DOHH2 (cell line): Measurements from ENCODE around the gene TNFRSF11A.

Experiments
- H3F3A ChIP-seq: fragments of 200-600 bp; sonication (generic), shearing (Covaris generic); 2 replicates; pipeline ENCODE4 v1.6.0; 2016; ENCODE audit warnings: antibody characterized with exemption, mild to moderate bottlenecking; ENCODE audit not compliant: control insufficient read depth, insufficient read depth
- H3K27ac ChIP-seq: fragments of 200-600 bp; sonication (generic); 2 replicates; pipeline ENCODE4 v1.5.1; 2014; ENCODE audit warnings: low read depth, mild to moderate bottlenecking, low read length, moderate library complexity
- H3K27me3 ChIP-seq: fragments of 200-600 bp; sonication (generic); 2 replicates; pipeline ENCODE4 v1.6.1; 2014; ENCODE audit warnings: mild to moderate bottlenecking, low read length, mixed read lengths; ENCODE audit not compliant: control insufficient read depth
- H3K36me3 ChIP-seq: fragments of 200-600 bp; sonication (generic); 2 replicates; pipeline ENCODE4 v1.6.1; 2014; ENCODE audit warnings: mild to moderate bottlenecking, low read length, moderate library complexity, mixed read lengths; ENCODE audit not compliant: control insufficient read depth
- H3K4me1 ChIP-seq: fragments of 200-600 bp; sonication (generic); 2 replicates; pipeline ENCODE4 v1.6.1; 2014; ENCODE audit warnings: mild to moderate bottlenecking, low read length, mixed read lengths; ENCODE audit not compliant: control insufficient read depth
- H3K4me2 ChIP-seq: fragments of 200-600 bp; sonication (generic); 2 replicates; pipeline ENCODE4 v1.6.0; 2014; ENCODE audit warnings: mild to moderate bottlenecking, low read length, moderate library complexity
- H3K4me3 ChIP-seq: fragments of 200-600 bp; sonication (generic); 2 replicates; pipeline ENCODE4 v1.5.1; 2014; ENCODE audit warnings: mild to moderate bottlenecking, low read length, mixed read lengths
- H3K79me2 ChIP-seq: fragments of 200-600 bp; sonication (generic); 2 replicates; pipeline ENCODE4 v1.6.1; 2014; ENCODE audit warnings: mild to moderate bottlenecking, low read length, mixed read lengths; ENCODE audit not compliant: control insufficient read depth
- H3K9me2 ChIP-seq: fragments of 200-600 bp; sonication (generic); replicated peaks from 2 replicates; pipeline ENCODE4 v1.6.1; 2014; ENCODE audit warnings: mild to moderate bottlenecking, low read length, mixed read lengths; ENCODE audit not compliant: control insufficient read depth
- H3K9me3 ChIP-seq: fragments of 200-600 bp; sonication (generic); 2 replicates; pipeline ENCODE4 v1.6.1; 2014; ENCODE audit warnings: antibody characterized with exemption, low read length, mixed read lengths; ENCODE audit not compliant: control insufficient read depth, insufficient read depth
- H4K20me1 ChIP-seq: fragments of 200-600 bp; sonication (generic); 2 replicates; pipeline ENCODE4 v1.6.0; 2014; ENCODE audit warnings: low read depth, mild to moderate bottlenecking, antibody characterized with exemption, low read length, moderate library complexity; ENCODE audit not compliant: control insufficient read depth, insufficient read depth
- EZH2phosphoT487 ChIP-seq: fragments of 200-600 bp; sonication (generic); IDR thresholded peaks from 2 replicates; pipeline ENCODE4 v1.6.1; 2017; ENCODE audit warnings: borderline replicate concordance, mild to moderate bottlenecking, antibody characterized with exemption, low read length, moderate library complexity, mixed read lengths
- TF ChIP-seq, protein P1 (sequence below): fragments of 200-600 bp; sonication (generic); IDR thresholded peaks from one replicate; pipeline ENCODE4 v1.5.1; 2014; ENCODE audit warnings: antibody characterized with exemption, mild to moderate bottlenecking, low read depth, low read length; ENCODE audit not compliant: poor library complexity, severe bottlenecking

Gene TNFRSF11A

DNA sequence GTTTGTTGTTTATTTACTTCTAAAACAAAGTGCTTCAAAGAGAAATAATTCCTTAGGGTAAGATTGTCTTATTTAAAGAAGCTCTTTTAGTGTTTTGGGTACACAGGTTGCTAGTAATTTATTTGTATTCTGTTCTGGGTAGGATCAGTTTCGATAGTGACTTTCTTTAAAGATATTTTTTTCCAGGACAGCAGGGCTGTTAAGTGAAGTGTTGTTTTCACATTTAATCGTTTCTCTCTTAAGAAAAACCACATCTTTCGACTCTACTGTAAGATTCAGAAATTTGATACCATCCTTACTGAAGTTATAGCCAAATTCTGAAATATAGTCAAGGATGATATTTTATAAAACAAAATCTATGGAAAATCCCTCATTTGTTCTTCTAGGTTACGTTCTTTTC, 17.8 kb downstream of the TNFRSF11A start:
- H3K27me3 ChIP-seq: peaks cover 4% of the 10 kb centered on the region
- no peak overlapping the region for H3K27ac ChIP-seq
- H3K9me3 ChIP-seq: no peaks in the 10 kb centered on the region
- TF ChIP-seq, protein P1, sequence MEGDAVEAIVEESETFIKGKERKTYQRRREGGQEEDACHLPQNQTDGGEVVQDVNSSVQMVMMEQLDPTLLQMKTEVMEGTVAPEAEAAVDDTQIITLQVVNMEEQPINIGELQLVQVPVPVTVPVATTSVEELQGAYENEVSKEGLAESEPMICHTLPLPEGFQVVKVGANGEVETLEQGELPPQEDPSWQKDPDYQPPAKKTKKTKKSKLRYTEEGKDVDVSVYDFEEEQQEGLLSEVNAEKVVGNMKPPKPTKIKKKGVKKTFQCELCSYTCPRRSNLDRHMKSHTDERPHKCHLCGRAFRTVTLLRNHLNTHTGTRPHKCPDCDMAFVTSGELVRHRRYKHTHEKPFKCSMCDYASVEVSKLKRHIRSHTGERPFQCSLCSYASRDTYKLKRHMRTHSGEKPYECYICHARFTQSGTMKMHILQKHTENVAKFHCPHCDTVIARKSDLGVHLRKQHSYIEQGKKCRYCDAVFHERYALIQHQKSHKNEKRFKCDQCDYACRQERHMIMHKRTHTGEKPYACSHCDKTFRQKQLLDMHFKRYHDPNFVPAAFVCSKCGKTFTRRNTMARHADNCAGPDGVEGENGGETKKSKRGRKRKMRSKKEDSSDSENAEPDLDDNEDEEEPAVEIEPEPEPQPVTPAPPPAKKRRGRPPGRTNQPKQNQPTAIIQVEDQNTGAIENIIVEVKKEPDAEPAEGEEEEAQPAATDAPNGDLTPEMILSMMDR: no peak
- no peak for TF ChIP-seq EZH2phosphoT487
- no peak overlapping the region for H3K4me3 ChIP-seq
- H3K79me2 ChIP-seq: no peaks in the 10 kb centered on the region
- H3K9me2 ChIP-seq: no peaks in the 10 kb centered on the region
- peaks cover 7% of the 10 kb centered on the region; the same call in 1 of the 2 replicates for H3K4me1 ChIP-seq
- H3K36me3 ChIP-seq: no peaks in the 10 kb centered on the region
- no peak overlapping the region for H3K4me2 ChIP-seq
- no peaks in the 10 kb centered on the region for H3F3A ChIP-seq
- H4K20me1 ChIP-seq: no peaks in the 10 kb centered on the region

DNA sequence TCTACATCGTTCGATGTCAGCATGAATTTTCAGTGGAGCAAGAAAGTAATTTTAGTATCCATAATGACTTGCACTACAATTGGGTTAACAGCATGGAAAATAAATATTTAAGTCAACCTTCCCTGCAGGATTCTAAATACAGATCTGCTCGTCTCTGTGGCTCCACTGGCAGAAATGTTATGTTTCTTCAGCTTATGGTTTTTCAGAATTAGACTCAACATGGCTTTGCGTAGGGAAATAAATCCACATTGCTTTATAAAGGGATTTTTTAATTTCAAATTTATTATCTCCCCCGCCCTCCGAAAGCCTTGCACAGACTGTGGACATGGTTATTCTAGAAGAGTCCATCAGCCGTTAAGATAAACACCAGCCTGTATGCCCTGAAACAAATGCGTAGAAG, 18.2 kb downstream of the TNFRSF11A start:
- TF ChIP-seq EZH2phosphoT487: no peak
- TF ChIP-seq, protein P1: no peak
- peaks cover 7% of the 10 kb centered on the region; the same call in 1 of the 2 replicates for H3K4me1 ChIP-seq
- no peak overlapping the region for H3K27ac ChIP-seq
- H3K9me3 ChIP-seq: no peaks in the 10 kb centered on the region
- no peaks in the 10 kb centered on the region for H3F3A ChIP-seq
- H3K4me3 ChIP-seq: no peak overlapping the region
- no peaks in the 10 kb centered on the region for H3K36me3 ChIP-seq
- no peaks in the 10 kb centered on the region; the same call in 1 of the 2 replicates for H3K27me3 ChIP-seq
- no peak overlapping the region for H3K4me2 ChIP-seq
- H3K9me2 ChIP-seq: no peaks in the 10 kb centered on the region
- H4K20me1 ChIP-seq: no peaks in the 10 kb centered on the region
- H3K79me2 ChIP-seq: no peaks in the 10 kb centered on the region

DNA sequence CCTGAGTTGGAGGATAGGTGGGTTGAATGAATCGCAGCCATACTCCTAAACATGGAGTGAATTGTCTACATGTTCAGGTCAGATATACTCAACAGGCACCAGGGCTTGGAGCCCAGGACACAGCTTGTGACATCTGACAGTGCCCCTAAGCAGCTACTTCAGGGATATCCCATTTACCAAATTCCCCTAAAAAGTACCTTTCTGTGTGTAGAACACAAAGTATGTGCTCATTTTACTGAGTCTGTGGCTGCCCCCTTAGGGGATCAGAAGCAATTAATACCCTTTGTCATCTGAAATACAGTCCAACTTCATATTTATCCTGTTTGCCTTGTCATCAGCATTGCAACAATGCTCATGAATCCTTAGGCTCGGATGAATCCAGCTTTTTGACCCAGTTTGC, 20.8 kb downstream of the TNFRSF11A start:
- Histone ChIP-seq H3K27me3 (no peaks in the 10 kb centered on the region; the same call in 1 of the 2 replicates), H3K4me3 (no peak overlapping the region), H3K36me3 (no peaks in the 10 kb centered on the region), H3K9me3 (no peaks in the 10 kb centered on the region), H3K4me1 (peaks cover 7% of the 10 kb centered on the region; the same call in 1 of the 2 replicates), H3K4me2 (no peak overlapping the region), H3K27ac (no peak overlapping the region), H3F3A (no peaks in the 10 kb centered on the region), H4K20me1 (no peaks in the 10 kb centered on the region), H3K79me2 (no peaks in the 10 kb centered on the region), H3K9me2 (no peaks in the 10 kb centered on the region)
- TF ChIP-seq, protein P1: no peak
- TF ChIP-seq EZH2phosphoT487: no peak
